Activated CD4-positive, alpha-beta T cell treated with anti-CD3 and anti-CD28 coated beads for 36 hours (primary cell): ENCODE data around the gene ZC3H7A. TPM values are rescaled to one million over a fixed set of nuclear protein-coding genes. Genes with fewer than 3 reads are reported as not detected.

Experiments
- ATAC-seq: fragments of 200-7000 bp; cut with Tn5 transposase; one replicate; pipeline ENCODE4 v1.10.0; 2021; ENCODE audit warnings: mild to moderate bottlenecking, moderate library complexity
- CTCF ChIA-PET: fragments of 350-600 bp; sonication (Branson Sonifier 250); formaldehyde crosslinking; loops from one replicate; lab custom pipeline; 2021; ENCODE audit warnings: antibody characterized with exemption; lab: Charles Lee
- POLR2A ChIA-PET: fragments of 350-600 bp; sonication (Branson Sonifier 250); formaldehyde crosslinking; loops from one replicate; lab custom pipeline; 2021; ENCODE audit warnings: antibody characterized with exemption, inconsistent platforms; lab: Charles Lee
- DNase-seq: peaks from one replicate; pipeline ENCODE4 v3.0.0-alpha.2; 2020
- H3K27ac Mint-ChIP-seq: one replicate; pipeline ENCODE4 v1.8.0; 2021; ENCODE audit warnings: mixed read lengths
- H3K27me3 Mint-ChIP-seq: one replicate; pipeline ENCODE4 v1.8.0; 2021; ENCODE audit warnings: mixed read lengths
- H3K36me3 Mint-ChIP-seq: one replicate; pipeline ENCODE4 v1.8.0; 2021; ENCODE audit warnings: low read depth, mixed read lengths
- H3K4me1 Mint-ChIP-seq: one replicate; pipeline ENCODE4 v1.8.0; 2021; ENCODE audit warnings: mixed read lengths
- H3K4me3 Mint-ChIP-seq: one replicate; pipeline ENCODE4 v1.8.0; 2021; ENCODE audit warnings: mild to moderate bottlenecking, moderate library complexity, mixed read lengths
- H3K9me3 Mint-ChIP-seq: one replicate; pipeline ENCODE4 v1.8.0; 2021; ENCODE audit warnings: low read depth, mixed read lengths
- intact Hi-C, 2 experiments: fragments of 100-400 bp; cut with DNase I in 1 of 2; cut with micrococcal nuclease in 1 of 2; formaldehyde crosslinking; loops; one replicate each; pipeline versions ENCODE4 v1.14.2 to v1.15.1; 2022 to 2024; cut with DNase I, micrococcal nuclease
- total RNA-seq, 2 experiments: library from RNA; stranded (reverse); gene quantifications; one replicate each; pipeline ENCODE4 v1.2.3, GENCODE V29; 2021

ZC3H7A gene
- total RNA-seq, 2 experiments from 2014 or later = 74.1 to 95.1 TPM

GRCh38 chr16:11779074-11779473, 18.0 kb downstream of the ZC3H7A start:
- no peak for DNase-seq
- no peak overlapping the region for H3K27ac Mint-ChIP-seq
- no peak for ATAC-seq
- intact Hi-C loops = no loop called here
- ChIA-PET POLR2A (interaction anchor here (0.6 kb wide), 1 partner anchor 743 kb away, joined by 5 read pairs; no protein-coding TSS in a partner anchor), CTCF (interaction anchor here (1.3 to 4.5 kb wide), 2 partner anchors 9 to 19 kb away, joined by 7 to 28 read pairs; partner anchors contain the start of gene ZC3H7A)
- H3K36me3 Mint-ChIP-seq = peaks cover 32% of the 10 kb centered on the region
- peaks cover 37% of the 10 kb centered on the region for H3K4me1 Mint-ChIP-seq
- H3K27me3 Mint-ChIP-seq = no peaks in the 10 kb centered on the region
- no peaks in the 10 kb centered on the region for H3K9me3 Mint-ChIP-seq
- no peak overlapping the region for H3K4me3 Mint-ChIP-seq

GRCh38 chr16:11774065-11774626, 22.9 kb downstream of the ZC3H7A start:
- Mint-ChIP-seq H3K27ac (no peak overlapping the region), H3K36me3 (peaks cover 44% of the 10 kb centered on the region), H3K27me3 (no peaks in the 10 kb centered on the region), H3K4me3 (no peak overlapping the region), H3K4me1 (peaks cover 10% of the 10 kb centered on the region), H3K9me3 (no peaks in the 10 kb centered on the region)
- intact Hi-C loops = no loop called here
- DNase-seq = no peak
- POLR2A ChIA-PET = no interaction called here
- no peak for ATAC-seq
- CTCF ChIA-PET = interaction anchor here (1.2 kb wide), 1 partner anchor 18 kb away, joined by 3 read pairs; no protein-coding TSS in a partner anchor

GRCh38 chr16:11768849-11769248, 28.2 kb downstream of the ZC3H7A start:
- no peaks in the 10 kb centered on the region for H3K27me3 Mint-ChIP-seq
- CTCF ChIA-PET = interaction anchor here (0.6 to 0.8 kb wide), 2 partner anchors 37 to 129 kb away, joined by 3 read pairs; no protein-coding TSS in a partner anchor
- peaks cover 13% of the 10 kb centered on the region for H3K4me1 Mint-ChIP-seq
- H3K4me3 Mint-ChIP-seq = no peak overlapping the region
- POLR2A ChIA-PET = no interaction called here
- intact Hi-C loops = no loop called here
- peak overlapping the region; percentile 23 for H3K27ac Mint-ChIP-seq
- ATAC-seq (no peak), DNase-seq (no peak)
- no peaks in the 10 kb centered on the region for H3K9me3 Mint-ChIP-seq
- peaks cover 57% of the 10 kb centered on the region for H3K36me3 Mint-ChIP-seq

DNA sequence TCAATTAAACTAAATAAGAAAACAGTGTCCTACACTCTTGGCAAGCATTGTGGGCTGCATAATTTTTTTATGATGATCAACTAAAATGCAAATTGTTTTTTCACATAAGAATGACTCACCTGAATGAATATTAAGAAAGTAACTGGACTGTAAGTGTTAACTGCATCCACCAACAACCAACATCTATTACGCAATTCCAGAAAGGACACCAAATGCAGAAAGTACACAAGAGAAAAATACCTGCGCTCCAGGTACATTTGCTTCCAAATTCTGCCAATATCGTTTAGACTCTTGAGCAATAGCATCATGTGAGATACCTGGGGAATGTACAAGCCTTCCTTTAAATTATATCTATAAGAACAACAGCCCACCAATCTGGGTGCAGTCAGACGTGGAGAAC, 34.6 kb downstream of the ZC3H7A start:
- H3K9me3 Mint-ChIP-seq = no peaks in the 10 kb centered on the region
- H3K27ac Mint-ChIP-seq = no peak overlapping the region
- intact Hi-C loops = no loop called here
- peaks cover 54% of the 10 kb centered on the region for H3K36me3 Mint-ChIP-seq
- DNase-seq (no peak), ATAC-seq (no peak)
- no peaks in the 10 kb centered on the region for H3K4me1 Mint-ChIP-seq
- ChIA-PET POLR2A (no interaction called here), CTCF (no interaction called here)
- no peak overlapping the region for H3K4me3 Mint-ChIP-seq
- H3K27me3 Mint-ChIP-seq = no peaks in the 10 kb centered on the region

GRCh38 chr16:11759997-11760396, 37.1 kb downstream of the ZC3H7A start:
- peaks cover 60% of the 10 kb centered on the region for H3K36me3 Mint-ChIP-seq
- CTCF ChIA-PET = interaction anchor here (0.8 to 1.0 kb wide), 2 partner anchors 12 to 37 kb away, joined by 3 read pairs; partner anchors contain the start of gene ZC3H7A

DNA sequence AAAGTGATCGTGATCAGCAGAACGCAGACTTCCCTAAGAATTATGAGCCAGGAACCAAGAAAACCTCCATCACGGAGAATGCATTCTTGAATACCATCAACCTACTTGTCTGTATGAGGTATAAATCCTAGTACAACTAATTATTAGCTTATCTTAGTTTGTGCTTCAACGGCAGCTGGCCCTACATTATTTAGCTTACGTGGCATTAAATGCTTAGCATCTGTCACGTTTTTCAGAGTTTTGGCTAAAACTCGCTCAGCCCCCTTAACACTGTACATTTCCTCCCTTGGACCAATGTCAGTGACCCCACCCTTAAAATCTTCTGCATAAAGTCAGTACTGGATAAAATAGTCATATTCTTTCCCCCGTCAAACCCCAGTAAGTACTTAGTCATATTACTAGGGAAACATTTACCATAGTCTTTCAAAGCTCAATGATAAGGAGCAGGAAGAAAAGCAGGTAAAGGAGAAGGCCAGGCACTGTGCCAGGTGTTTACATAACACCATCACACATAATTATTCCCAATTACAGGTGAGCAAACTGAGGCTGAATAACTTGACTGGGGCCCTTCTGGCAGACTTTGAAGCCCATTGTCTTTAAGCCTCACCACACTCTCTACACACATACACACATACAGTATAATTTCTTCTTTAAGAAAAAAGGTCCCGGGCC, 37.8 kb downstream of the ZC3H7A start:
- CTCF ChIA-PET = interaction anchor here (0.5 to 1.0 kb wide), 3 partner anchors 13 to 302 kb away, joined by 3 read pairs; no protein-coding TSS in a partner anchor
- H3K4me3 Mint-ChIP-seq = no peak overlapping the region
- no peaks in the 10 kb centered on the region for H3K4me1 Mint-ChIP-seq
- ATAC-seq (no peak), DNase-seq (no peak)
- peaks cover 59% of the 10 kb centered on the region for H3K36me3 Mint-ChIP-seq
- H3K27ac Mint-ChIP-seq = no peak overlapping the region
- no peaks in the 10 kb centered on the region for H3K27me3 Mint-ChIP-seq
- POLR2A ChIA-PET = interaction anchor here (0.6 to 0.9 kb wide), 2 partner anchors 17 to 78 kb away, joined by 3 read pairs; partner anchors contain the start of gene TXNDC11
- intact Hi-C loops = loop anchor here (5.0 to 10.0 kb wide), 2 partner anchors 78 to 306 kb away; no protein-coding TSS in a partner anchor
- H3K9me3 Mint-ChIP-seq = no peaks in the 10 kb centered on the region

More at GRCh38 chr16:11759997-11760396, 37.1 kb downstream of the ZC3H7A start:
- ATAC-seq (no peak), DNase-seq (no peak)
- intact Hi-C loops = loop anchor here (5.0 to 10.0 kb wide), 2 partner anchors 77 to 305 kb away; no protein-coding TSS in a partner anchor
- POLR2A ChIA-PET = interaction anchor here (0.9 kb wide), 1 partner anchor 17 kb away, joined by 3 read pairs; the partner anchor contains the start of gene TXNDC11
- H3K27ac Mint-ChIP-seq = no peak overlapping the region
- no peaks in the 10 kb centered on the region for H3K27me3 Mint-ChIP-seq
- H3K4me3 Mint-ChIP-seq = no peak overlapping the region
- H3K4me1 Mint-ChIP-seq = no peaks in the 10 kb centered on the region
- no peaks in the 10 kb centered on the region for H3K9me3 Mint-ChIP-seq

GRCh38 chr16:11757671-11758545, 39.1 kb downstream of the ZC3H7A start:
- intact Hi-C loops = loop anchor here (5.0 to 10.0 kb wide), 2 partner anchors 79 to 307 kb away; no protein-coding TSS in a partner anchor
- no peak for ATAC-seq
- no peak for DNase-seq
- Mint-ChIP-seq H3K27ac (no peak overlapping the region), H3K9me3 (no peaks in the 10 kb centered on the region), H3K4me1 (no peaks in the 10 kb centered on the region), H3K4me3 (no peak overlapping the region), H3K36me3 (peaks cover 58% of the 10 kb centered on the region), H3K27me3 (no peaks in the 10 kb centered on the region)
- ChIA-PET POLR2A (no interaction called here), CTCF (interaction anchor here (0.7 kb wide), 1 partner anchor 236 kb away, joined by 3 read pairs; no protein-coding TSS in a partner anchor)

- H3K9me3 Mint-ChIP-seq = no peaks in the 10 kb centered on the region
- no peaks in the 10 kb centered on the region for H3K4me1 Mint-ChIP-seq
- H3K4me3 Mint-ChIP-seq = no peak overlapping the region
- H3K27ac Mint-ChIP-seq = no peak overlapping the region
- DNase-seq (no peak), ATAC-seq (no peak)
- ChIA-PET CTCF (no interaction called here), POLR2A (no interaction called here)
- H3K27me3 Mint-ChIP-seq = no peaks in the 10 kb centered on the region
- intact Hi-C loops = loop anchor here (5.0 to 10.0 kb wide), 2 partner anchors 81 to 309 kb away; no protein-coding TSS in a partner anchor
- peaks cover 53% of the 10 kb centered on the region for H3K36me3 Mint-ChIP-seq
Observed at GRCh38 chr16:11756248-11756647, 40.8 kb downstream of the ZC3H7A start.

GRCh38 chr16:11755022-11755760, 41.9 kb downstream of the ZC3H7A start:
- ATAC-seq (no peak), DNase-seq (no peak)
- Mint-ChIP-seq H3K4me3 (no peak overlapping the region), H3K36me3 (peaks cover 50% of the 10 kb centered on the region), H3K27me3 (no peaks in the 10 kb centered on the region), H3K9me3 (no peaks in the 10 kb centered on the region), H3K27ac (peak overlapping the region; percentile 2), H3K4me1 (no peaks in the 10 kb centered on the region)
- ChIA-PET POLR2A (no interaction called here), CTCF (interaction anchor here (0.7 kb wide), 1 partner anchor 223 kb away, joined by 3 read pairs; no protein-coding TSS in a partner anchor)
- intact Hi-C loops = loop anchor here (5.0 to 10.0 kb wide), 2 partner anchors 82 to 310 kb away; no protein-coding TSS in a partner anchor

- intact Hi-C loops = loop anchor here (2.0 to 10.0 kb wide), 2 partner anchors 14 to 312 kb away; no protein-coding TSS in a partner anchor
- Mint-ChIP-seq H3K4me1 (no peaks in the 10 kb centered on the region), H3K27ac (no peak overlapping the region), H3K9me3 (no peaks in the 10 kb centered on the region), H3K27me3 (no peaks in the 10 kb centered on the region), H3K4me3 (no peak overlapping the region), H3K36me3 (peaks cover 54% of the 10 kb centered on the region)
- no peak for ATAC-seq
- ChIA-PET POLR2A (no interaction called here), CTCF (no interaction called here)
- DNase-seq = no peak
Observed at GRCh38 chr16:11752856-11753255, 44.2 kb downstream of the ZC3H7A start.
